Subcutaneous abdominal adipose tissue (tissue), 5 donors: ENCODE data around the gene HAS3.
"Not testable (repeated sequence)": the region's sequence is repeated elsewhere in the genome, so short reads cannot be mapped to it uniquely, and the experiment has no call there.

Experiments
- H3K27ac ChIP-seq: one replicate; pipeline ENCODE4 v1.7.0; 2013; ENCODE audit warnings: low read depth, mild to moderate bottlenecking, inconsistent platforms, low read length, moderate library complexity
- H3K27me3 ChIP-seq, 5 donors: one replicate each; pipeline ENCODE4 v1.7.0; 2013; ENCODE audit warnings: low read length in 5 of 5, inconsistent platforms in 1 of 5; ENCODE audit not compliant: control insufficient read depth in 5 of 5, insufficient read depth in 4 of 5
- H3K36me3 ChIP-seq, 5 donors: one replicate each; pipeline ENCODE4 v1.7.0; 2013; ENCODE audit warnings: low read length in 5 of 5; ENCODE audit not compliant: control insufficient read depth in 5 of 5, insufficient read depth in 5 of 5
- H3K4me1 ChIP-seq, 5 donors: one replicate each; pipeline ENCODE4 v1.7.0; 2013; ENCODE audit warnings: low read length in 5 of 5, mild to moderate bottlenecking in 3 of 5, moderate library complexity in 1 of 5; ENCODE audit not compliant: control insufficient read depth in 5 of 5, insufficient read depth in 5 of 5
- H3K4me3 ChIP-seq, 5 donors: one replicate each; pipeline ENCODE4 v1.7.0; 2013; ENCODE audit warnings: low read length in 5 of 5, low read depth in 1 of 5
- H3K9ac ChIP-seq, 5 donors: one replicate each; pipeline ENCODE4 v1.7.0; 2013; ENCODE audit warnings: low read length in 5 of 5, mild to moderate bottlenecking in 4 of 5, moderate library complexity in 3 of 5
- H3K9me3 ChIP-seq, 5 donors: one replicate each; pipeline ENCODE4 v1.7.0; 2013; ENCODE audit warnings: low read length in 5 of 5; ENCODE audit not compliant: control insufficient read depth in 5 of 5
- donor health status: healthy.
- donor health status: healthy.
- donor health status: healthy.
- donor health status: healthy.
- donor health status: healthy.

The HAS3 gene

GRCh38 chr16:69124406-69124805 lies 19.0 kb downstream of the HAS3 start:
- Histone ChIP-seq H3K36me3 (peaks cover 3 to 25% (median 18%) of the 10 kb centered on the region in 5 donors), H3K4me1 (peaks cover 0 to 10% (median 5%) of the 10 kb centered on the region in 5 donors)
- H3K9ac ChIP-seq, H3K27ac ChIP-seq, H3K4me3 ChIP-seq, H3K9me3 ChIP-seq, H3K27me3 ChIP-seq: not testable (repeated sequence)

GRCh38 chr16:69124961-69125360 lies 19.5 kb downstream of the HAS3 start:
- H3K9ac ChIP-seq, H3K27me3 ChIP-seq, H3K9me3 ChIP-seq, H3K4me3 ChIP-seq, H3K27ac ChIP-seq: not testable (repeated sequence)
- Histone ChIP-seq H3K4me1 (peaks cover 0 to 14% (median 5%) of the 10 kb centered on the region in 5 donors), H3K36me3 (peaks cover 3 to 19% (median 13%) of the 10 kb centered on the region in 5 donors)

GRCh38 chr16:69126221-69126620 lies 20.8 kb downstream of the HAS3 start:
- no peaks in the 10 kb centered on the region for H3K27me3 ChIP-seq
- H3K27ac ChIP-seq, result no peak overlapping the region
- H3K36me3 ChIP-seq, result peaks cover 0 to 7% (median under 1%) of the 10 kb centered on the region in 5 donors
- peaks cover 0 to 22% (median 14%) of the 10 kb centered on the region in 5 donors for H3K4me1 ChIP-seq
- no peaks in the 10 kb centered on the region for H3K9me3 ChIP-seq
- H3K9ac ChIP-seq, result peak overlapping the region in 1 of 5 donors; percentile 44
- no peak overlapping the region for H3K4me3 ChIP-seq

GRCh38 chr16:69126801-69127200 lies 21.3 kb downstream of the HAS3 start:
- not testable (repeated sequence) for H3K9me3 ChIP-seq, H3K4me3 ChIP-seq, H3K36me3 ChIP-seq, H3K27ac ChIP-seq, H3K9ac ChIP-seq, H3K27me3 ChIP-seq
- peaks cover 0 to 25% (median 19%) of the 10 kb centered on the region in 5 donors for H3K4me1 ChIP-seq

- Histone ChIP-seq H3K9ac (no peak overlapping the region), H3K27ac (no peak overlapping the region)
Observed at GRCh38 chr16:69127966-69128510, 22.6 kb downstream of the HAS3 start.

GRCh38 chr16:69130461-69130860 lies 25.0 kb downstream of the HAS3 start:
- Histone ChIP-seq H3K9me3 (no peaks in the 10 kb centered on the region), H3K36me3 (peaks cover 0 to 4% (median 0%) of the 10 kb centered on the region in 5 donors), H3K4me1 (peaks cover 0 to 40% (median 36%) of the 10 kb centered on the region in 5 donors), H3K27ac (peak overlapping the region; percentile 92), H3K9ac (peak overlapping the region in 1 of 5 donors; percentile 54), H3K4me3 (no peak overlapping the region), H3K27me3 (no peaks in the 10 kb centered on the region)

More at GRCh38 chr16:69127966-69128510, 22.6 kb downstream of the HAS3 start:
- H3K4me1 ChIP-seq, result peaks cover 0 to 28% (median 22%) of the 10 kb centered on the region in 5 donors
- no peaks in the 10 kb centered on the region for H3K9me3 ChIP-seq
- no peak overlapping the region for H3K4me3 ChIP-seq
- H3K36me3 ChIP-seq, result peaks cover 0 to 6% (median 0%) of the 10 kb centered on the region in 5 donors
- no peaks in the 10 kb centered on the region for H3K27me3 ChIP-seq

GRCh38 chr16:69131167-69131838 lies 25.9 kb downstream of the HAS3 start:
- peak overlapping the region; percentile 94 to 97 (median 95) for H3K4me3 ChIP-seq
- H3K9ac ChIP-seq, result peak overlapping the region; percentile 77 to 95 (median 92)
- H3K9me3 ChIP-seq, result no peaks in the 10 kb centered on the region
- H3K36me3 ChIP-seq, result peaks cover 0 to 7% (median 0%) of the 10 kb centered on the region in 5 donors
- peak overlapping the region; percentile 92 for H3K27ac ChIP-seq
- peaks cover 0 to 38% (median 36%) of the 10 kb centered on the region in 5 donors for H3K4me1 ChIP-seq
- no peaks in the 10 kb centered on the region for H3K27me3 ChIP-seq

- H3K27ac ChIP-seq, result peak overlapping the region; percentile 92
- peak overlapping the region; percentile 77 to 95 (median 92) for H3K9ac ChIP-seq
- peak overlapping the region; percentile 94 to 97 (median 95) for H3K4me3 ChIP-seq
- H3K36me3 ChIP-seq, result peaks cover 0 to 12% (median 3%) of the 10 kb centered on the region in 5 donors
- no peaks in the 10 kb centered on the region for H3K27me3 ChIP-seq
- no peaks in the 10 kb centered on the region for H3K9me3 ChIP-seq
- peaks cover 0 to 38% (median 30%) of the 10 kb centered on the region in 5 donors for H3K4me1 ChIP-seq
Observed at GRCh38 chr16:69131839-69132423, 26.5 kb downstream of the HAS3 start.

GRCh38 chr16:69132424-69133252 lies 27.2 kb downstream of the HAS3 start, which contains the start of the genes CHTF8 and UTP4:
CHTF8 (minus strand) TSS chr16:69132588; CDS start chr16:69121458, 11,130 bp downstream.
UTP4 (plus strand) TSS chr16:69132649; CDS start chr16:69133460, 811 bp downstream.
- H3K4me1 ChIP-seq, result peaks cover 0 to 36% (median 30%) of the 10 kb centered on the region in 5 donors
- H3K36me3 ChIP-seq, result peaks cover 0 to 17% (median 10%) of the 10 kb centered on the region in 5 donors
- H3K9me3 ChIP-seq, result no peaks in the 10 kb centered on the region
- peak within 1 kb of the TSS; percentile 77 to 95 (median 93) for H3K9ac ChIP-seq
- H3K4me3 ChIP-seq, result peak within 1 kb of the TSS; percentile 94 to 97 (median 95)
- peak within 1 kb of the TSS; percentile 92 for H3K27ac ChIP-seq
- H3K27me3 ChIP-seq, result no peaks in the 10 kb centered on the region
